ENCODE measurements around the gene SLC25A5. TPM values are rescaled to one million over a fixed set of nuclear protein-coding genes. Genes with fewer than 3 reads are reported as not detected.

Gene SLC25A5
- total RNA-seq, 1 donor from 2014 or later = 205 TPM

- TF ChIP-seq EZH2 (IDR thresholded peaks at IDR 0.05) (no peak), EZH2phosphoT487 (IDR thresholded peaks at IDR 0.05) (no peak), CTCF (IDR thresholded peaks at IDR 0.05) (no peak)
- Histone ChIP-seq H3K27me3 (no peaks in the 10 kb centered on the region), H3K9ac (no peak overlapping the region), H3K4me1 (no peaks in the 10 kb centered on the region), H3K4me2 (no peak overlapping the region), H4K20me1 (ENCODE audit: low read depth) (no peaks in the 10 kb centered on the region), H3K9me3 (ENCODE audit: low read depth) (no peaks in the 10 kb centered on the region), H3K36me3 (no peaks in the 10 kb centered on the region), H2AFZ (replicated peaks) (no peak overlapping the region), H3K79me2 (ENCODE audit: low read depth) (no peaks in the 10 kb centered on the region), H3K4me3 (no peak overlapping the region), H3K27ac (no peak overlapping the region), H3F3A (ENCODE audit: low read depth) (no peaks in the 10 kb centered on the region)
- H3K36me3 Mint-ChIP-seq = no peaks in the 10 kb centered on the region
- DNase-seq (ENCODE audit: low spot score) = no peak
- H3K9me3 Mint-ChIP-seq = no peaks in the 10 kb centered on the region
- peaks cover 3% of the 10 kb centered on the region for H3K27me3 Mint-ChIP-seq (ENCODE audit: insufficient read depth, low read depth)
- H3K4me1 Mint-ChIP-seq = no peaks in the 10 kb centered on the region
- no peak overlapping the region for H3K27ac Mint-ChIP-seq
- H3K4me3 Mint-ChIP-seq = no peak overlapping the region
These were observed 47.1 kb upstream of the SLC25A5 start for GRCh38 chrX:119421016-119421705.

DNA sequence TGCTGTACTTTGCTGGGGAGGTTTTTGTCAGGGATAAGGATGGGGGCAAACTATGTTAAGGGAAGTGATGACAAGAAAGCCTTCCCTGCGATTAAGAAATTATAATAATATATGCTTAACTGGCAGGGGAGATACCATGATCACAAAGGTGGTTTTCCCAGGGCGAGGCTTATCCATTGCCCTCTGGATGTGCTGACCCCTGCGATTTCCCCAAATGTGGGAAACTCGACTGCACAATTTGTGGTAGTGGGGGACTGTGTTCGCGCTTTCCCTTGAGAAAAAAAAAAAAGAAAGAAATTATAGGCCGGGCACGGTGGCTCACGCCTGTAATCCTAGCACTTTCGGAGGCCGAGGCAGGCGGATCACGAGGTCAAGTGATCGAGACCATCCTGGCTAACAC is 44.6 kb upstream of the SLC25A5 start:
- Histone ChIP-seq H3K79me2 (ENCODE audit: low read depth) (no peaks in the 10 kb centered on the region), H3K27ac (no peak overlapping the region), H3K4me2 (no peak overlapping the region), H3F3A (ENCODE audit: low read depth) (peaks cover 2% of the 10 kb centered on the region), H3K9me3 (ENCODE audit: low read depth) (no peaks in the 10 kb centered on the region), H3K9ac (no peak overlapping the region), H3K4me3 (no peak overlapping the region), H3K36me3 (no peaks in the 10 kb centered on the region), H3K27me3 (no peaks in the 10 kb centered on the region), H3K4me1 (peaks cover 10% of the 10 kb centered on the region), H2AFZ (replicated peaks) (no peak overlapping the region), H4K20me1 (ENCODE audit: low read depth) (no peaks in the 10 kb centered on the region)
- no peaks in the 10 kb centered on the region for H3K27me3 Mint-ChIP-seq (ENCODE audit: insufficient read depth, low read depth)
- H3K27ac Mint-ChIP-seq = no peak overlapping the region
- no peaks in the 10 kb centered on the region for H3K36me3 Mint-ChIP-seq
- TF ChIP-seq CTCF (IDR thresholded peaks at IDR 0.05) (no peak), EZH2phosphoT487 (IDR thresholded peaks at IDR 0.05) (no peak), EZH2 (IDR thresholded peaks at IDR 0.05) (no peak)
- peaks cover 4% of the 10 kb centered on the region for H3K9me3 Mint-ChIP-seq
- no peak for DNase-seq (ENCODE audit: low spot score)
- H3K4me1 Mint-ChIP-seq = no peaks in the 10 kb centered on the region
- H3K4me3 Mint-ChIP-seq = no peak overlapping the region

- H3K36me3 ChIP-seq = no peaks in the 10 kb centered on the region
- no peak overlapping the region for H3K27ac Mint-ChIP-seq
These were observed 43.2 kb upstream of the SLC25A5 start for GRCh38 chrX:119424999-119425398.

More at GRCh38 chrX:119424999-119425398, 43.2 kb upstream of the SLC25A5 start:
- Histone ChIP-seq H3F3A (ENCODE audit: low read depth) (peaks cover 2% of the 10 kb centered on the region), H2AFZ (replicated peaks) (no peak overlapping the region), H3K27me3 (no peaks in the 10 kb centered on the region), H3K4me3 (no peak overlapping the region), H3K4me2 (no peak overlapping the region), H4K20me1 (ENCODE audit: low read depth) (no peaks in the 10 kb centered on the region), H3K9me3 (ENCODE audit: low read depth) (no peaks in the 10 kb centered on the region), H3K4me1 (peaks cover 10% of the 10 kb centered on the region), H3K27ac (no peak overlapping the region), H3K9ac (no peak overlapping the region), H3K79me2 (ENCODE audit: low read depth) (no peaks in the 10 kb centered on the region)
- no peak for TF ChIP-seq EZH2phosphoT487 (IDR thresholded peaks at IDR 0.05)
- no peak for TF ChIP-seq EZH2 (IDR thresholded peaks at IDR 0.05)
- no peak for TF ChIP-seq CTCF (IDR thresholded peaks at IDR 0.05)
- DNase-seq (ENCODE audit: low spot score) = no peak
- Mint-ChIP-seq H3K27me3 (ENCODE audit: insufficient read depth, low read depth) (peaks cover 2% of the 10 kb centered on the region), H3K36me3 (no peaks in the 10 kb centered on the region), H3K9me3 (peaks cover 8% of the 10 kb centered on the region), H3K4me3 (no peak overlapping the region), H3K4me1 (no peaks in the 10 kb centered on the region)
